Measurements from ENCODE around the gene PID1.

PID1 gene

DNA sequence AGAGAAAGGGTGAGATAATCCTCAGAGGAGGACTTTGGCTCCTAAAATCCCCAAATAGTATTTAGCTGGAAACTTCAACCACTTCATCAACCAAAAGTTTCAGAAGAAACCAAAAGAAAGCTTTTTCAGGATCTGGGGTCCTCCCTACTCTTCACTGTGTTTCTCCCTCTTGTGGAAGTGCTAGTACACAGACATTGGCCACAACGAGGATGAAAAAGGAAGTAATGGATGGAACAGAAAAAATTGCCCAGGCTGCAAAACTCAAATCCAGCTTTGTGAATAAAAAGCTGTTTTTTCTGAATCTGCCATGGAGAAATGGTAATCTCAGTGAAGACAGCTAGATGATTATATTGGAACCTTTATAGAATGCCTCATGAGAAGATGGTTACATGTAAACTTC lies 4.0 kb downstream of the PID1 start:
- no peak overlapping the region for H3K4me3 ChIP-seq (ENCODE audit: low read depth, low read length)
- TF ChIP-seq, protein P1, sequence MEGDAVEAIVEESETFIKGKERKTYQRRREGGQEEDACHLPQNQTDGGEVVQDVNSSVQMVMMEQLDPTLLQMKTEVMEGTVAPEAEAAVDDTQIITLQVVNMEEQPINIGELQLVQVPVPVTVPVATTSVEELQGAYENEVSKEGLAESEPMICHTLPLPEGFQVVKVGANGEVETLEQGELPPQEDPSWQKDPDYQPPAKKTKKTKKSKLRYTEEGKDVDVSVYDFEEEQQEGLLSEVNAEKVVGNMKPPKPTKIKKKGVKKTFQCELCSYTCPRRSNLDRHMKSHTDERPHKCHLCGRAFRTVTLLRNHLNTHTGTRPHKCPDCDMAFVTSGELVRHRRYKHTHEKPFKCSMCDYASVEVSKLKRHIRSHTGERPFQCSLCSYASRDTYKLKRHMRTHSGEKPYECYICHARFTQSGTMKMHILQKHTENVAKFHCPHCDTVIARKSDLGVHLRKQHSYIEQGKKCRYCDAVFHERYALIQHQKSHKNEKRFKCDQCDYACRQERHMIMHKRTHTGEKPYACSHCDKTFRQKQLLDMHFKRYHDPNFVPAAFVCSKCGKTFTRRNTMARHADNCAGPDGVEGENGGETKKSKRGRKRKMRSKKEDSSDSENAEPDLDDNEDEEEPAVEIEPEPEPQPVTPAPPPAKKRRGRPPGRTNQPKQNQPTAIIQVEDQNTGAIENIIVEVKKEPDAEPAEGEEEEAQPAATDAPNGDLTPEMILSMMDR (IDR thresholded peaks at IDR 0.05; ENCODE audit: control insufficient read depth, extremely low read depth, insufficient read depth): no peak
- DNase-seq (ENCODE audit: low read depth): no peak

DNA sequence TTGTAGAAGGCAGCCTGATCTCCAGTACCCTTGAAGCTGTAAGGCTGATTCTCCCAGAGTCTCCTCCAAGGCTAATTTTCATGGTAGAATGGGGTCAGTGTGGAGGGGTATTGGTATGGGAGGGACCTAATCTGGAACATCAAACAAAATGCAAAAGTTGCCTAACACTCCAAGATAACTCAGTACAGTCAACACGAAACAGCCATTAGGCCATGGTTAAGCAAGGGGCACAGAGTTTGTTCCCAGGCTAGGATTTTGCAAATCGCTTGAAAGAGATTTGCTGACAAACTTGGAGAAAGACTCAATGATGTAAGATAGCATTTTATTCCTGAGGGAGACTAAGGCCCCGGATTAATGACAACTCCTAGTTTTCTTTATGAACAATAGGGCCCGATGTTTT lies 5.4 kb downstream of the PID1 start:
- no peak overlapping the region for H3K4me3 ChIP-seq (ENCODE audit: low read depth, low read length)
- TF ChIP-seq, protein P1 (IDR thresholded peaks at IDR 0.05; ENCODE audit: control insufficient read depth, extremely low read depth, insufficient read depth): no peak
- DNase-seq (ENCODE audit: low read depth): no peak

DNA sequence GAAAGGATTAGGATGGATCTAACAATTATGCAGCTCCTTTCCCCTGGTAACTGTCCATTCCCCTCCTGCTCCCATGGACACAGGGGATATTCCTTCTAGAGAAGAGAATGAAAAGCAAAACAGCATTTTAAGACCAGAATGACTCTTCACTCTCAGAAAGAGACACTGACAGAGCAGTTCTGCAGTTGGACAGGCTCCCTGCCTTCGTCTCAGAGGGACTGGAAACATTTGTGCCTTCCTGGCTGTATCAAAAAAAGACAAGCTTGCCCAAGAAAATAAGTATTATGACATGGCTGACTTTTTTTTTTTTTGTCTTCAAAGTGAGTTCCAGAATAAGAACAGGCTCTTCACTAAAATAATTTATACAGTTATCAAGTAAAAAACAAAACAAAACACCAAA lies 9.5 kb downstream of the PID1 start:
- no peak for DNase-seq (ENCODE audit: low read depth)
- H3K4me3 ChIP-seq (ENCODE audit: low read depth, low read length): no peak overlapping the region
- TF ChIP-seq, protein P1 (IDR thresholded peaks at IDR 0.05; ENCODE audit: control insufficient read depth, extremely low read depth, insufficient read depth): no peak

DNA sequence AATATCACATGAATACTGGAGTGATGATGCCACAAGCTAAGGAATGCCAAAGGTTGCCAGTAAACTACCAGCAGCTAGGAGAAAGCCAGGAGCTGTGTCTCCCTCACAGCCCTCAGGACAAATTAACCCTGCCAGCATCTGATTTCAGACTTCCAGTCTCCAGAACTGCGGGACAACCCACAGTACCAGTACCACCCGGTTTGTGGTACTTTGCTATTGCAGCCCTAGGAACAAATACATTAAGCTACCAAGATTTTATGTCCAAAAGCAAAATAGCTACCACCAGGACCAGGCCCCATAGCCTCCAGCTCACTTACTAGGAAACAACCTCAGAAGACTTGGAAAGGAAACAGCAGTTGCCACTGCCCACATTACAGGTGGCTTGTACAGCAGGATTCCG lies 10.0 kb downstream of the PID1 start:
- DNase-seq (ENCODE audit: low read depth): no peak
- H3K4me3 ChIP-seq (ENCODE audit: low read depth, low read length): no peak overlapping the region
- TF ChIP-seq, protein P1 (IDR thresholded peaks at IDR 0.05; ENCODE audit: control insufficient read depth, extremely low read depth, insufficient read depth): no peak

DNA sequence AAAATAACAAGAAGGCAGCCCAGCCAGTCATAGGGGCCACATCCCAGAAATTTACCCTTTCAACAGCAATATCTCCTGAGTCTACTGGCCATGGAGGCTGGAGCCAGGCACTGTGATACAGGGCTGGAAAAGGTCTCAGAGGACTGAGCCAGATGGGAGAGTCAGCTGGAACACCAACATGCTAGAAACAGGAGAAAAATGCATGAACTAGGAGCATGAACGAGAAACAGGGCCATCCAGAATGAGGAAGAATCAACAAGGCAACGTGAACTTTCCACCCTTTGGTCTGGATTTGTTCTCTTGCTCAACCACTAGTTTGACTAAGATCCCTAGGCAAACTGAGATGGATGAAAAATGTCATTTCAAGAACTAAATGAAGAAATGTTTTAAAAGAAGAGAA lies 13.1 kb downstream of the PID1 start:
- TF ChIP-seq, protein P1 (IDR thresholded peaks at IDR 0.05; ENCODE audit: control insufficient read depth, extremely low read depth, insufficient read depth): no peak
- H3K4me3 ChIP-seq (ENCODE audit: low read depth, low read length): no peak overlapping the region
- DNase-seq (ENCODE audit: low read depth): no peak

DNA sequence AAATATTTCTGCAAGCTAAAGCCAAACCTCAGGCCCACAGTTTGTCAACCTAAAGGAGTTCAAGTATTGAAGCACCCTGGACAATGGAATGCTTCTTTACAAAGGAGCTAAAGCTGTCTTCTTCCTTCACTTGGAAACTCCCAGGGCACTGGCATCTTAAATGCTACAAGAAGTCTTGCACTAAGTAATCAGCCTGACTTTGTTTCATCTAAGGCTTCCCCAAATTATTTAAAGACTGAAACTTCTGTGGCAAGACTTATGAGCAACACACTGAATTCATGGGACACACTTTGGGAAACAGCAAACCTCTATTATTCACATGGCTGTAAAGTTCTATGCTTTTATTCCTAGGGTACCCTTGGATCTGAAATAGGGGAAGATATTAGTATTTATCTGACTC lies 14.7 kb downstream of the PID1 start:
- no peak for DNase-seq (ENCODE audit: low read depth)
- H3K4me3 ChIP-seq (ENCODE audit: low read depth, low read length): no peak overlapping the region
- TF ChIP-seq, protein P1 (IDR thresholded peaks at IDR 0.05; ENCODE audit: control insufficient read depth, extremely low read depth, insufficient read depth): no peak

DNA sequence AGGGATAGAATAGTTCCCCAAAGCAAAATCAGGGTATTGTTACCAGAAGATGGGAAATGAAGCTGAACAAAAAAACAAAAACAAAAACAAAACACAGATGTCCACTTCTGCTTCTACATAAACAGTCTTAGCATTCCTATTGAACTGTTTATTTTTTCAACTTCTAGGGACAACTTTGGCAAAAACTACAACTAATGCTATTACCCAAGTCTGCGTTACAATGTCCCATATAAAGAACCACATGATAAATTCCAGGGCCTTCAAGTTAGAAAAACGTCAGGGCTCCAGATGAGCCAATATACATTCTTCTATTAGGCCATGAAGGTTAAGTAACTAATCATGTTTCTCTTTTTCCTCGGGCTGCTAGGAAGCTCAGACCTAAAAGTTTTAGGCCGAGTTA lies 16.9 kb downstream of the PID1 start:
- DNase-seq (ENCODE audit: low read depth): no peak
- no peak overlapping the region for H3K4me3 ChIP-seq (ENCODE audit: low read depth, low read length)
- TF ChIP-seq, protein P1 (IDR thresholded peaks at IDR 0.05; ENCODE audit: control insufficient read depth, extremely low read depth, insufficient read depth): no peak

Data from LNCaP clone FGC (cell line).